Testis (tissue), 3 donors: Measurements from ENCODE around the gene SPATA24. TPM values are rescaled to one million over a fixed set of nuclear protein-coding genes. Genes with fewer than 3 reads are reported as not detected.

ENCODE experiments used
- DNase-seq: peaks from one replicate; pipeline ENCODE4 v3.0.0-alpha.2; 2019
- H3K27ac ChIP-seq, 2 donors: fragments of 200-600 bp; sonication (generic); one replicate each; pipeline ENCODE4 v1.5.1; 2019
- H3K27me3 ChIP-seq: fragments of 200-600 bp; sonication (generic); one replicate; pipeline ENCODE4 v1.5.1; 2019
- H3K36me3 ChIP-seq: fragments of 200-600 bp; sonication (generic); one replicate; pipeline ENCODE4 v1.5.1; 2017; ENCODE audit warnings: low read depth; ENCODE audit errors: missing control alignments
- H3K4me1 ChIP-seq: fragments of 200-600 bp; sonication (generic); one replicate; pipeline ENCODE4 v1.5.1; 2019
- H3K4me3 ChIP-seq, 2 donors: fragments of 200-600 bp; sonication (generic); one replicate each; pipeline ENCODE4 v1.5.1; 2017 to 2019
- H3K9me3 ChIP-seq: fragments of 200-600 bp; sonication (generic); one replicate; pipeline ENCODE4 v1.5.1; 2017
- CTCF ChIP-seq, 3 experiments: fragments of 450-650 bp in 2 of 3; fragments of 200-600 bp in 1 of 3; sonication (generic) in 1 of 3; IDR thresholded peaks; one replicate each; pipeline ENCODE4 v1.5.1; 2016 to 2019; ENCODE audit warnings: antibody characterized with exemption in 3 of 3, mild to moderate bottlenecking in 2 of 3, moderate library complexity in 1 of 3
- POLR2A ChIP-seq: fragments of 450-650 bp; IDR thresholded peaks from one replicate; pipeline ENCODE4 v1.6.1; 2017; ENCODE audit warnings: antibody characterized with exemption, mild to moderate bottlenecking, moderate library complexity
- WGBS, 2 donors: methylation state at CpG; one replicate each; pipeline ENCODE4 v1.1.5; 2018; 5-methylcytosine and 5-hydroxymethylcytosine counted together
- intact Hi-C: fragments of 100-400 bp; cut with DNase I; formaldehyde crosslinking; loops from one replicate; pipeline ENCODE4 v1.15.1; 2023; ENCODE audit warnings: low total_unique reads
- polyA plus RNA-seq: library from polyadenylated mRNA; stranded (reverse); fragments of 350-450 nt; fragmentation: Illumina TruSeq; extraction: RNeasy Lipid Tissue Mini Kit (QIAGEN cat#74804); gene quantifications from one replicate; pipeline ENCODE4 v1.2.3, GENCODE V29; 2014; ENCODE audit warnings: low read depth, low replicate concordance; ENCODE audit not compliant: insufficient read depth
- total RNA-seq, 2 donors: library from RNA; depleted of rRNA; stranded (reverse); fragments of >200 nt; gene quantifications; one replicate each; pipeline ENCODE4 v1.2.3, GENCODE V29; 2016

SPATA24 gene
- total and polyA plus RNA-seq, 3 donors from 2014 or later: 45.2 to 185 (median 94.6) TPM

DNA sequence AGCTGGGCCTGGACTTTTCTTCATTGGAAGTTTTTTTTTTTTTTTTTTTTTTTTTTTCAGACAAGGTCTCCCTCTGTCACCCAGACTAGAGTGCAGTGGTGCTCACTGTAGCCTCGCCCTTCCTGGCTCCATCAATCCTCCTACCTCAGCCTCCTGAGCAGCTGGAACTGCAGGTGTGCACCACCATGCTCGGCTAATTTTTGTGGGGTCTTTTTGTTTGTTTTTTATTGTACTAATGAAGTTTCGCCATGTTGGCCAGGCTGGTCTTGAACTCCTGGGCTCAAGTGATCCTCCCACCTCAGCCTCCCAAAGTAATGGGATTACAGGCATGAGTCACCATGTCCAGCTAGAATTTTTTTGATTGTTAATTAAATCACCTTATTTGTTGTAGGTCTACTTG, 31.8 kb upstream of the SPATA24 start:
- WGBS, 2 donors: 98 to 100% methylated on average over 3 of the region's 3 CpGs

DNA sequence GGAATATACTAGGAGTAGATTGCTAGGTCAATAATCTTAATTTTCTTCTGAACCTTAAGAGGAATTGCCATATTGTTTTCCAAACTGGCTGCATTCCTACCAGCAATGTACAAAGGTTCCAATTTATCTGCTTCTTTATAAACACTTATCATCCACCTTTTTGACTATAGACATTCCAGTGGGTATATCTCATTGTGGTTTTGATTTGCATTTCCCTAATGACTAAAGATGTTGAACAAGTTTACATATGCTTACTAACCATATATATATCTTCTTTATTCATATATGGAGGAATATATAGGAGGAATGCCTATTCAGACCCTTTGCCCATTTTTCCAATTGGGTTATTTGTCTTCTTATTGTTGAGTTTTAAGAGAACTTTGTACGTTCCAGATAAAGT, 27.8 kb upstream of the SPATA24 start:
- Histone ChIP-seq H3K9me3 (no peaks in the 10 kb centered on the region), H3K4me3 (no peak overlapping the region), H3K27ac (no peak overlapping the region), H3K36me3 (no peaks in the 10 kb centered on the region), H3K4me1 (no peaks in the 10 kb centered on the region), H3K27me3 (no peaks in the 10 kb centered on the region)
- 68 to 79% methylated on average over 1 of the region's 1 CpG for WGBS, 2 donors
- no peak for TF ChIP-seq CTCF (IDR thresholded peaks at IDR 0.05)
- no peak for TF ChIP-seq POLR2A
- intact Hi-C loops: no loop called here
- no peak for DNase-seq

More for the DNA sequence above, 31.8 kb upstream of the SPATA24 start:
- intact Hi-C loops: no loop called here
- no peaks in the 10 kb centered on the region for H3K36me3 ChIP-seq
- no peak overlapping the region for H3K27ac ChIP-seq
- no peak for TF ChIP-seq CTCF (IDR thresholded peaks at IDR 0.05)
- TF ChIP-seq POLR2A: no peak
- DNase-seq: no peak
- H3K27me3 ChIP-seq: no peaks in the 10 kb centered on the region
- no peaks in the 10 kb centered on the region for H3K9me3 ChIP-seq
- H3K4me3 ChIP-seq: no peak overlapping the region
- H3K4me1 ChIP-seq: peaks cover 7% of the 10 kb centered on the region

GRCh38 chr5:139430015-139430414, 26.1 kb upstream of the SPATA24 start:
- no peaks in the 10 kb centered on the region for H3K36me3 ChIP-seq
- no peaks in the 10 kb centered on the region for H3K9me3 ChIP-seq
- WGBS, 2 donors: 83 to 88% methylated on average over 2 of the region's 2 CpGs
- DNase-seq: no peak
- no peak overlapping the region for H3K27ac ChIP-seq
- H3K4me3 ChIP-seq: no peak overlapping the region
- H3K4me1 ChIP-seq: no peaks in the 10 kb centered on the region
- no peak for TF ChIP-seq CTCF (IDR thresholded peaks at IDR 0.05)
- no peak for TF ChIP-seq POLR2A
- intact Hi-C loops: no loop called here
- H3K27me3 ChIP-seq: no peaks in the 10 kb centered on the region

GRCh38 chr5:139426203-139426885, 22.5 kb upstream of the SPATA24 start:
- no peak for DNase-seq
- no peak overlapping the region for H3K4me3 ChIP-seq
- H3K9me3 ChIP-seq: no peaks in the 10 kb centered on the region
- H3K4me1 ChIP-seq: no peaks in the 10 kb centered on the region
- H3K27me3 ChIP-seq: no peaks in the 10 kb centered on the region
- H3K36me3 ChIP-seq: no peaks in the 10 kb centered on the region
- TF ChIP-seq CTCF (IDR thresholded peaks at IDR 0.05) (no peak), POLR2A (no peak)
- intact Hi-C loops: loop anchor here (10.0 kb wide), 1 partner anchor 88 kb away; no protein-coding TSS in a partner anchor
- no peak overlapping the region for H3K27ac ChIP-seq
- 70 to 83% methylated on average over 8 of the region's 8 CpGs for WGBS, 2 donors

DNA sequence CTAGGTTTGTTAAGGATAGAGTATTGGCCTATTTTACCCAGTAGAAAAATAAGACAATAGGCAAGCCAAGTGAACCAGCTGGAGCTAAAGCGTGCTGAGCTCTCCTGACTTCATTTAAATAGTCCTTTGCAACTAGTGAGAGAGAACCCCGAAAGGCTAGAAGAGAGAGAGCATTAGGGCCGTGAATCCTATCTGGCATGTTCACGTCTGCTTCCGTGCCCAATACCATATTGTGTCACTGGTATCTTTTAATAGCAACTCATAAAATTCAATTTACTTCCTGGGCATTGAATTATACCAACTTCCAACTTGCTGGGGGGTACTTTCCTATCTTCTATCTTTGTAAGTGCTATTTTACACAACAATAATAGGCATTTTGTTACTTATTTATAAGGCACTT, 21.6 kb upstream of the SPATA24 start:
- no peak overlapping the region for H3K4me3 ChIP-seq
- H3K27me3 ChIP-seq: no peaks in the 10 kb centered on the region
- WGBS, 2 donors: 93 to 98% methylated on average over 5 of the region's 5 CpGs
- DNase-seq: no peak
- no peaks in the 10 kb centered on the region for H3K4me1 ChIP-seq
- H3K9me3 ChIP-seq: no peaks in the 10 kb centered on the region
- intact Hi-C loops: loop anchor here (10.0 kb wide), 1 partner anchor 89 kb away; no protein-coding TSS in a partner anchor
- H3K36me3 ChIP-seq: no peaks in the 10 kb centered on the region
- TF ChIP-seq POLR2A (no peak), CTCF (IDR thresholded peaks at IDR 0.05) (no peak)
- no peak overlapping the region for H3K27ac ChIP-seq
